ENCODE data around the gene RGS14. TPM values are rescaled to one million over a fixed set of nuclear protein-coding genes. Genes with fewer than 3 reads are reported as not detected.

RGS14 gene
- total RNA-seq, 4 donors from 2014 or later: 10.2 to 29.6 (median 16.4) TPM

DNA sequence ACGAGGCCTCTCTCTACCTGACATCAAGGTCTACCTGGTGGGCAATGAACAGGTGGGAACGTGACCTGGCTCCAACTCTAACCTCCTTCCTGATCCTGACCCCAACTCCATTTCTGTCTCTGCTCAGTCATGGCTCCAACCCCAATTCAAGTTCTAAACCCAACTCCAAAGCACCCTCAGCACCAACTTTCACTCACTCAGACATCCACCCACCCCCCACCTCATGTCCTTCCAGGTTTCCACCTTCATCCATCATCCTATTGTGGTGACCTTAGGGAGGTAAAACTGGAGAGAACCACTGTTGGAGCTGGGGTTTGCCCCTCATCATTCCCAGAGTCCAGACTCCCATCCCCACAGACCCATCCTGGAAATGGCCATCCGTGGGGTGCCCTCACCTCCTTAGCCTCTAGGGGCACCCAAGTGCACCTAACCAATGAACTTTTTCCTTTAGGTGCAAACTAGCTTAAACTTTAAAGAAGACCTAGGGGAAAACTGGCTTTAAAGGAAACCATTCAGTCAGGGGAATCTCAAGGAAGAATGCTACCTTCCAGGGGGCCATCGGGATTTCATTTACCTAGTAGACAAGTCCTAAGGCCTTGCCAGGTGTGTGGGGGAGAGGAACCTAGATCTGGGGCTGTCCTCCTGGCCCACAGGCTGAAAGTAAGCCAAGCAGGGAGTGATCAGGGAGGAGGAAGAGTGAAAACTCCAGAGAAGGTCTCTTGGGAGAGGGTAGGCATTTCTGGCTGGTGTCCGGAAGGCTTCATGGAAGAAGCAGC lies 11.3 kb downstream of the RGS14 start:
- H3K27me3 ChIP-seq: peaks cover 0 to 6% of the 10 kb centered on the region in 2 donors
- 66 to 78% methylated on average over 5 of the region's 5 CpGs for WGBS, 2 donors
- peaks cover 0 to 46% (median 13%) of the 10 kb centered on the region in 4 donors for H3K4me1 ChIP-seq
- no peak overlapping the region for H3K4me3 ChIP-seq
- no peak for DNase-seq (ENCODE audit: low spot score in 2 of 2)
- no peak overlapping the region for H3K27ac ChIP-seq
- H3K36me3 ChIP-seq: no peaks in the 10 kb centered on the region
- H3K9me3 ChIP-seq: no peaks in the 10 kb centered on the region
- TF ChIP-seq EP300 (IDR thresholded peaks at IDR 0.05): no peak
- TF ChIP-seq, protein P1, sequence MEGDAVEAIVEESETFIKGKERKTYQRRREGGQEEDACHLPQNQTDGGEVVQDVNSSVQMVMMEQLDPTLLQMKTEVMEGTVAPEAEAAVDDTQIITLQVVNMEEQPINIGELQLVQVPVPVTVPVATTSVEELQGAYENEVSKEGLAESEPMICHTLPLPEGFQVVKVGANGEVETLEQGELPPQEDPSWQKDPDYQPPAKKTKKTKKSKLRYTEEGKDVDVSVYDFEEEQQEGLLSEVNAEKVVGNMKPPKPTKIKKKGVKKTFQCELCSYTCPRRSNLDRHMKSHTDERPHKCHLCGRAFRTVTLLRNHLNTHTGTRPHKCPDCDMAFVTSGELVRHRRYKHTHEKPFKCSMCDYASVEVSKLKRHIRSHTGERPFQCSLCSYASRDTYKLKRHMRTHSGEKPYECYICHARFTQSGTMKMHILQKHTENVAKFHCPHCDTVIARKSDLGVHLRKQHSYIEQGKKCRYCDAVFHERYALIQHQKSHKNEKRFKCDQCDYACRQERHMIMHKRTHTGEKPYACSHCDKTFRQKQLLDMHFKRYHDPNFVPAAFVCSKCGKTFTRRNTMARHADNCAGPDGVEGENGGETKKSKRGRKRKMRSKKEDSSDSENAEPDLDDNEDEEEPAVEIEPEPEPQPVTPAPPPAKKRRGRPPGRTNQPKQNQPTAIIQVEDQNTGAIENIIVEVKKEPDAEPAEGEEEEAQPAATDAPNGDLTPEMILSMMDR (IDR thresholded peaks at IDR 0.05): peak in 4 of 5 experiments; percentile 29 to 55 (median 48)
- TF ChIP-seq POLR2A (IDR thresholded peaks at IDR 0.05): no peak

DNA sequence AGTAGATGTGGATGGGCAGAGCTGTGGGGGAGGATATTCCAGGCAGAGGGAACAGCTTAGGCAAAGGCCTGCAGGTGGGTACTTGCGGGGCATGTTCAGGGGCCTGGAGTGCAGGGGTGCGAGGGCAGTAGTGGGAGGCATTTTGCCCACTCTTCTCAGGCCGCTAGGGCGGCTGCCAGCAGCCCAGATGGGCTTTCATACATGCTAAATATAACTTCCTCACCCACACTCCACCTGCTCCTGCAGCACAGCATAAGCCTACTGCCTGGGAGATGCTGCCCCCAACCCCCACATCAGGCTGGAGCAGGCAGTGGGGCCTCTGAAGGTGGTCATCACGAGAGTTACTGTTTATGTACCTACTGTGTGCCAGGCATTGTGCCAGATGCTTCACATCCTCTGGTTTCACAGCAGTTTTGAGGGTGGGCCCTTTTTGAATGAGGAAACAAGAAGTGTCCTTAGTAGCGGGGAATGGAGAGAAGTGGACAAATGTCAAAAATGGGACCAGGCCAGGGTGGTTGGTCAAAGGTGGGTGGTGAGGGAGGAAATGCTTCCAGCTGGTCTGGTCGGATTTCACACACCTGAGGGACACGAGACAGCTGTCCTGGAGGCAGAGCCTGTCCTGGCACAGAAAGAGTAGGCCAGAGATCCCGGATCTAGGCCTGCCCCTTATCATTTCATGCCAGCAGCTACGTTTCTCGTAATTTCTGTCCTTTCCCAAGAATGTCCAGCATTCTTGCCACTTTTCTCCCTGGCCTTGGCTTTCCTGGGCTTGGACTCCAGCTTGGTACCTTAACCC lies 12.1 kb downstream of the RGS14 start:
- no peaks in the 10 kb centered on the region for H3K36me3 ChIP-seq
- H3K9me3 ChIP-seq: no peaks in the 10 kb centered on the region
- peaks cover 0 to 40% (median 13%) of the 10 kb centered on the region in 4 donors for H3K4me1 ChIP-seq
- H3K27ac ChIP-seq: no peak overlapping the region
- TF ChIP-seq EP300 (IDR thresholded peaks at IDR 0.05) (no peak), POLR2A (IDR thresholded peaks at IDR 0.05) (no peak)
- TF ChIP-seq, protein P1 (IDR thresholded peaks at IDR 0.05): no peak
- H3K4me3 ChIP-seq: no peak overlapping the region
- DNase-seq (ENCODE audit: low spot score in 2 of 2): no peak
- H3K27me3 ChIP-seq: peaks cover 0 to 6% of the 10 kb centered on the region in 2 donors
- WGBS, 2 donors: 73 to 82% methylated on average over 11 of the region's 11 CpGs

DNA sequence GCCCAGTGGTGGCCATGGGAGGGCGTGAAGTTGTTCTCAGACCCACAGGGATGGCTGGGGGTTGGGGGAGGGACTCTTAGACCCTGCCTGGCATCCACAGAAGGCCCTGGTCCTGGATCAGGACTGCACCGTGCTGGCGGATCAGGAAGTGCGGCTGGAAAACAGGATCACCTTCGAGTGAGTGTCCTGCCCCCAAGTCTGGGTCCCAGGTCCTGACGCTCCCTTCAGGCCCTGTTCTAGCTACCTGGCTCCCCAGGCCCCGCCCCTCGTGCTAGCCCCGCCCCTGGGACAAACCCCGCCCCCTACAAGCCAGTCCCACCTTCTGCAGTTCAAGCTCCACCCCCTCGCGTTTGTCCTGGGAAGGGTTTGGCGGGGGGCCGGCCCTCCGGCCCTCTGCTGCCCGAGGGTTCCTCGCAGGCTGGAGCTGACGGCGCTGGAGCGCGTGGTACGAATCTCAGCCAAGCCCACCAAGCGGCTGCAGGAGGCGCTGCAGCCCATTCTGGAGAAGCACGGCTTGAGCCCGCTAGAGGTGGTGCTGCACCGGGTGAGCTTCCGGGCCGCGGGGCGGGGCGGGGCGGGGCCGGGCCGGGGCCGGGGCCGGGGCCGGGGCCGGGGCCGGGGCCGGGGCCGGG lies 12.9 kb downstream of the RGS14 start:
- H3K9me3 ChIP-seq: no peaks in the 10 kb centered on the region
- TF ChIP-seq, protein P1 (IDR thresholded peaks at IDR 0.05): peak; percentile 16 to 49 (median 34)
- no peak for TF ChIP-seq EP300 (IDR thresholded peaks at IDR 0.05)
- peak; percentile 39 to 48 for DNase-seq (ENCODE audit: low spot score in 2 of 2)
- H3K27me3 ChIP-seq: peaks cover 0 to 6% of the 10 kb centered on the region in 2 donors
- no peaks in the 10 kb centered on the region for H3K36me3 ChIP-seq
- WGBS, 2 donors: 12 to 53% methylated on average over 6 to 24 of the region's 42 CpGs
- H3K4me3 ChIP-seq: peak overlapping the region; percentile 8 to 48 (median 28)
- peaks cover 0 to 40% (median 13%) of the 10 kb centered on the region in 4 donors for H3K4me1 ChIP-seq
- no peak overlapping the region for H3K27ac ChIP-seq

DNA sequence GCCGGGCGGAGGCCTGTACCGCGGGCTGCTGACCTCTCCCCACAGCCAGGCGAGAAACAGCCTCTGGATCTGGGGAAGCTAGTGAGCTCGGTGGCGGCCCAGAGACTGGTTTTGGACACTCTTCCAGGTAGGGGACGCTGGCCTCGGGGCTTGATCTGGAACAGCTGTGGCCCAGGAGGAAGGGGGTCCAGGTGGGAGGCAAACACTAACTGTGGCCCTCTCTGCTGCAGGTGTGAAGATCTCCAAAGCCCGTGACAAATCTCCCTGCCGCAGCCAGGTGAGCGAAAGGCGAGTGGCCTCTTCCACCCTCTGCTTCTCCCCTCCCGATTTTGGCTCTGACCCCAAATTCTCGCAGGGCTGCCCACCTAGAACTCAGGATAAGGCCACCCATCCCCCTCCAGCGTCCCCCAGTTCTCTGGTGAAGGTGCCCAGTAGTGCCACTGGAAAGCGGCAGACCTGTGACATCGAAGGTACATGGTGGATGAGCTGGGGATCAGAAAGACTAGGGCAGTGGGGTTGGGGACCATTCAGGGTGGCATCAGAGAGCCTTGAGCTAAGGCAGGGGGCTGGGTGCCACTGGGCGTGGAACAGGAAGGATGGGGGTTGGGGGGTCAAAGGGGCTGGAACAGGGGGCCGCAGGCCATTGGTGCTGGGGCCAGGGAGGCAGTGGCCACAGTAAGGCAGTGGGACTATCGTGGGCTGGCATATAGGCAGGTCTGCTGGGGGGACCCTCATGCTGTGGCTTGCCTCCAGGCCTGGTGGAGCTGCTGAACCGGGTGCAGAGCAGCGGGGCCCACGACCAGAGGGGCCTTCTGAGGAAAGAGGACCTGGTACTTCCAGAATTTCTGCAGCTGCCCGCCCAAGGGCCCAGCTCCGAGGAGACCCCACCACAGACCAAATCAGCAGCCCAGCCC lies 13.7 kb downstream of the RGS14 start:
- no peak for DNase-seq (ENCODE audit: low spot score in 2 of 2)
- Histone ChIP-seq H3K27me3 (peaks cover 0 to 6% of the 10 kb centered on the region in 2 donors), H3K9me3 (no peaks in the 10 kb centered on the region), H3K4me3 (peak overlapping the region in 3 of 4 donors; percentile 8 to 48 (median 33)), H3K36me3 (no peaks in the 10 kb centered on the region), H3K27ac (peak overlapping the region in 2 of 4 donors; percentile 50 to 71), H3K4me1 (peaks cover 0 to 36% (median 13%) of the 10 kb centered on the region in 4 donors)
- 59 to 63% methylated on average over 24 to 26 of the region's 26 CpGs for WGBS, 2 donors
- TF ChIP-seq, protein P1 (IDR thresholded peaks at IDR 0.05): no peak
- TF ChIP-seq POLR2A (IDR thresholded peaks at IDR 0.05) (no peak), EP300 (IDR thresholded peaks at IDR 0.05) (no peak)

Data from tibial nerve (tissue), 4 donors.